ENCODE measurements around the gene FGF12.

Gene FGF12

GRCh38 chr3:192273697-192274010, 453.7 kb downstream of the FGF12 start:
- Histone ChIP-seq H3K9ac (ENCODE audit: low read length) (no peak overlapping the region), H3K9me3 (ENCODE audit: low read length) (no peaks in the 10 kb centered on the region), H3F3A (ENCODE audit: insufficient read depth, low read length) (no peaks in the 10 kb centered on the region), H3K36me3 (ENCODE audit: insufficient read depth, low read length) (no peaks in the 10 kb centered on the region), H3K4me3 (ENCODE audit: low read depth, low read length, poor library complexity, severe bottlenecking) (no peak overlapping the region), H3K27ac (ENCODE audit: low read depth, low read length, poor library complexity, severe bottlenecking) (no peak overlapping the region), H2AFZ (ENCODE audit: low read length) (no peak overlapping the region), H3K4me1 (ENCODE audit: insufficient read depth, low read length, severe bottlenecking) (no peaks in the 10 kb centered on the region), H3K9me2 (ENCODE audit: low read depth, low read length) (no peaks in the 10 kb centered on the region), H3K79me2 (ENCODE audit: insufficient read depth, low read length) (no peaks in the 10 kb centered on the region), H3K27me3 (ENCODE audit: insufficient read depth, low read length) (no peaks in the 10 kb centered on the region), H3K4me2 (ENCODE audit: low read length) (no peak overlapping the region), H4K20me1 (ENCODE audit: insufficient read depth, low read length) (no peaks in the 10 kb centered on the region)
- TF ChIP-seq EZH2 (IDR thresholded peaks at IDR 0.05; ENCODE audit: borderline replicate concordance, low read length) (no peak), CTCF (IDR thresholded peaks at IDR 0.05; ENCODE audit: low read length) (no peak)

- Histone ChIP-seq H3K4me2 (ENCODE audit: low read length) (no peak overlapping the region), H2AFZ (ENCODE audit: low read length) (no peak overlapping the region), H3K9ac (ENCODE audit: low read length) (no peak overlapping the region), H3K27me3 (ENCODE audit: insufficient read depth, low read length) (no peaks in the 10 kb centered on the region), H4K20me1 (ENCODE audit: insufficient read depth, low read length) (no peaks in the 10 kb centered on the region), H3K4me1 (ENCODE audit: insufficient read depth, low read length, severe bottlenecking) (no peaks in the 10 kb centered on the region), H3K36me3 (ENCODE audit: insufficient read depth, low read length) (no peaks in the 10 kb centered on the region), H3K4me3 (ENCODE audit: low read depth, low read length, poor library complexity, severe bottlenecking) (no peak overlapping the region), H3K79me2 (ENCODE audit: insufficient read depth, low read length) (no peaks in the 10 kb centered on the region), H3K9me2 (ENCODE audit: low read depth, low read length) (no peaks in the 10 kb centered on the region), H3K27ac (ENCODE audit: low read depth, low read length, poor library complexity, severe bottlenecking) (no peak overlapping the region), H3K9me3 (ENCODE audit: low read length) (no peaks in the 10 kb centered on the region), H3F3A (ENCODE audit: insufficient read depth, low read length) (no peaks in the 10 kb centered on the region)
- TF ChIP-seq CTCF (IDR thresholded peaks at IDR 0.05; ENCODE audit: low read length), result no peak
- TF ChIP-seq EZH2 (IDR thresholded peaks at IDR 0.05; ENCODE audit: borderline replicate concordance, low read length), result no peak
Measured at GRCh38 chr3:192273001-192273696, 454.2 kb downstream of the FGF12 start.

GRCh38 chr3:192262001-192262400, 465.3 kb downstream of the FGF12 start:
- Histone ChIP-seq H3K9me2 (ENCODE audit: low read depth, low read length) (no peaks in the 10 kb centered on the region), H3K27ac (ENCODE audit: low read depth, low read length, poor library complexity, severe bottlenecking) (no peak overlapping the region), H3K9ac (ENCODE audit: low read length) (no peak overlapping the region), H3K27me3 (ENCODE audit: insufficient read depth, low read length) (no peaks in the 10 kb centered on the region), H3F3A (ENCODE audit: insufficient read depth, low read length) (no peaks in the 10 kb centered on the region), H3K4me3 (ENCODE audit: low read depth, low read length, poor library complexity, severe bottlenecking) (no peak overlapping the region), H3K79me2 (ENCODE audit: insufficient read depth, low read length) (no peaks in the 10 kb centered on the region), H3K4me2 (ENCODE audit: low read length) (no peak overlapping the region), H3K4me1 (ENCODE audit: insufficient read depth, low read length, severe bottlenecking) (no peaks in the 10 kb centered on the region), H2AFZ (ENCODE audit: low read length) (no peak overlapping the region), H4K20me1 (ENCODE audit: insufficient read depth, low read length) (no peaks in the 10 kb centered on the region), H3K36me3 (ENCODE audit: insufficient read depth, low read length) (no peaks in the 10 kb centered on the region), H3K9me3 (ENCODE audit: low read length) (no peaks in the 10 kb centered on the region)
- TF ChIP-seq EZH2 (IDR thresholded peaks at IDR 0.05; ENCODE audit: borderline replicate concordance, low read length) (no peak), CTCF (IDR thresholded peaks at IDR 0.05; ENCODE audit: low read length) (no peak)
